GM12878 (cell line): ENCODE data around the gene TPI1. TPM values are rescaled to one million over a fixed set of nuclear protein-coding genes. Genes with fewer than 3 reads are reported as not detected.

ENCODE experiments used
- ATAC-seq: fragments of 200-7000 bp; cut with Tn5 transposase; 3 replicates; pipeline ENCODE4 v1.9.1; 2020; ENCODE audit warnings: mild to moderate bottlenecking, moderate library complexity
- BruUV-seq: library from RNA; stranded (reverse); fragments of 400-500 nt; replicated peaks from 2 replicates; lab custom pipeline; 2021; lab: Mats Ljungman, UMichigan
- CTCF ChIA-PET: fragments of 300-600 bp; sonication (Branson Sonifier 250); formaldehyde crosslinking; extraction: SDS; loops from one replicate; lab custom pipeline; 2021; ENCODE audit warnings: inconsistent platforms; lab: Yijun Ruan, JAX
- POLR2A ChIA-PET: fragments of 350-600 bp; formaldehyde crosslinking; extraction: SDS; loops from one replicate; lab custom pipeline; 2021; ENCODE audit warnings: inconsistent platforms; lab: Charles Lee
- RAD21 ChIA-PET: fragments of 300-600 bp; sonication (Branson Sonifier 250); formaldehyde crosslinking; loops from one replicate; lab custom pipeline; 2023; ENCODE audit warnings: antibody characterized with exemption; ENCODE audit not compliant: unreplicated experiment; lab: Charles Lee
- SMC1A ChIA-PET: fragments of 300-600 bp; sonication (Branson Sonifier 250); formaldehyde crosslinking; loops from one replicate; lab custom pipeline; 2023; ENCODE audit not compliant: unreplicated experiment, uncharacterized antibody; lab: Charles Lee
- DNase-seq: peaks from one replicate; pipeline ENCODE4 v3.0.0-alpha.2; 2011; ENCODE audit warnings: low read depth, low spot score
- FAIRE-seq: peaks from 3 replicates; lab custom pipeline; 2011; peaks lifted over from hg19 to GRCh38; lab: Jason Lieb, UNC
- H2AFZ ChIP-seq: 2 replicates; pipeline ENCODE4 v1.6.0; 2011; ENCODE audit warnings: low read depth, low read length, control low read depth; ENCODE audit not compliant: control insufficient read depth
- H3K27ac ChIP-seq: 2 replicates; pipeline ENCODE4 v1.5.1; 2011; ENCODE audit warnings: control low read depth; ENCODE audit not compliant: control insufficient read depth, insufficient read depth
- H3K27me3 ChIP-seq, 2 experiments: replicated peaks in 1 of 2; 2 replicates each; pipeline versions ENCODE4 v1.6.0 to v1.6.1; 2011; ENCODE audit warnings: low read length in 1 of 2; ENCODE audit not compliant: control insufficient read depth in 2 of 2, insufficient read depth in 2 of 2
- H3K36me3 ChIP-seq, 2 experiments: 2 replicates each; pipeline ENCODE4 v1.5.1; 2011; ENCODE audit warnings: low read length in 1 of 2; ENCODE audit not compliant: control insufficient read depth in 2 of 2, insufficient read depth in 2 of 2
- H3K4me1 ChIP-seq: 2 replicates; pipeline ENCODE4 v1.6.1; 2011; ENCODE audit warnings: mild to moderate bottlenecking, low read length, moderate library complexity, mixed read lengths; ENCODE audit not compliant: control insufficient read depth, insufficient read depth
- H3K4me2 ChIP-seq: 2 replicates; pipeline ENCODE4 v1.6.0; 2011; ENCODE audit warnings: control low read depth; ENCODE audit not compliant: control insufficient read depth, insufficient read depth
- H3K4me3 ChIP-seq: fragments of 200-600 bp; sonication (generic); 2 replicates; pipeline ENCODE4 v1.5.1; 2016
- H3K79me2 ChIP-seq: 2 replicates; pipeline ENCODE4 v1.6.0; 2011; ENCODE audit warnings: low read length; ENCODE audit not compliant: control insufficient read depth, insufficient read depth
- H3K9ac ChIP-seq: 2 replicates; pipeline ENCODE4 v1.8.0; 2011; ENCODE audit warnings: low read length, control low read depth, mixed read lengths; ENCODE audit not compliant: control insufficient read depth, insufficient read depth
- H3K9me3 ChIP-seq: replicated peaks from 3 replicates; pipeline ENCODE4 v1.5.1; 2011; ENCODE audit warnings: mild to moderate bottlenecking, low read length; ENCODE audit not compliant: control insufficient read depth, insufficient read depth
- H4K20me1 ChIP-seq: 2 replicates; pipeline ENCODE4 v1.6.0; 2011; ENCODE audit not compliant: control insufficient read depth, insufficient read depth
- ASH2L ChIP-seq: fragments of 300-600, 200-600 bp; sonication (generic); IDR thresholded peaks from 2 replicates; pipeline ENCODE4 v1.6.1; 2017; ENCODE audit warnings: low read depth, mild to moderate bottlenecking, borderline replicate concordance
- BCL11A ChIP-seq: IDR thresholded peaks from 2 replicates; pipeline ENCODE4 v1.6.1; 2011; ENCODE audit warnings: low read depth, low read length
- CBFB ChIP-seq: IDR thresholded peaks from 2 replicates; pipeline ENCODE4 v1.6.1; 2016; ENCODE audit warnings: antibody characterized with exemption, low read depth
- CUX1 ChIP-seq: IDR thresholded peaks from 2 replicates; pipeline ENCODE4 v1.6.1; 2012; ENCODE audit warnings: improper control_type of control experiment, low read depth, low read length; ENCODE audit not compliant: insufficient replicate concordance
- DPF2 ChIP-seq: fragments of 450-650 bp; IDR thresholded peaks from 2 replicates; pipeline ENCODE4 v1.6.1; 2017; ENCODE audit warnings: mild to moderate bottlenecking
- ELK1 ChIP-seq: IDR thresholded peaks from 2 replicates; pipeline ENCODE4 v1.6.1; 2012; ENCODE audit warnings: low read depth, low read length, improper control_type of control experiment
- KAT2A ChIP-seq: conservative IDR thresholded peaks from 2 replicates; pipeline ENCODE4 v1.6.1; 2011; ENCODE audit warnings: low read depth, low read length; ENCODE audit not compliant: control insufficient read depth
- NR2C2 ChIP-seq: IDR thresholded peaks from 2 replicates; pipeline ENCODE4 v1.6.1; 2011; ENCODE audit warnings: borderline replicate concordance, low read depth; ENCODE audit not compliant: control insufficient read depth, insufficient read length
- PAX5 ChIP-seq: IDR thresholded peaks from 2 replicates; pipeline ENCODE4 v1.6.1; 2011; ENCODE audit warnings: low read depth, low read length, borderline replicate concordance
- PAX8 ChIP-seq: fragments of 450-650 bp; IDR thresholded peaks from 2 replicates; pipeline ENCODE4 v1.6.1; 2017; ENCODE audit warnings: mild to moderate bottlenecking, moderate library complexity
- POLR2AphosphoS5 ChIP-seq: IDR thresholded peaks from 2 replicates; pipeline ENCODE4 v1.6.1; 2011; ENCODE audit warnings: mild to moderate bottlenecking, low read length, inconsistent platforms
- RB1 ChIP-seq: fragments of 450-650 bp; formaldehyde crosslinking; IDR thresholded peaks from 2 replicates; pipeline ENCODE4 v1.6.1; 2017; ENCODE audit warnings: mild to moderate bottlenecking, borderline replicate concordance
- RBBP5 ChIP-seq: fragments of 200-600 bp; sonication (generic); conservative IDR thresholded peaks from 2 replicates; pipeline ENCODE4 v1.6.1; 2016
- RCOR1 ChIP-seq: conservative IDR thresholded peaks from 2 replicates; pipeline ENCODE4 v1.6.1; 2012; ENCODE audit warnings: low read depth, low read length, improper control_type of control experiment
- RELB ChIP-seq: fragments of 450-650 bp; IDR thresholded peaks from 2 replicates; pipeline ENCODE4 v1.6.1; 2017; ENCODE audit warnings: low read depth, mild to moderate bottlenecking, moderate library complexity
- STAT3 ChIP-seq: IDR thresholded peaks from 2 replicates; pipeline ENCODE4 v1.6.1; 2011; ENCODE audit warnings: low read depth, low read length, improper control_type of control experiment
- TCF12 ChIP-seq: IDR thresholded peaks from 2 replicates; pipeline ENCODE4 v1.6.1; 2011; ENCODE audit warnings: low read depth, mild to moderate bottlenecking, low read length
- YBX1 ChIP-seq: fragments of 450-650 bp; IDR thresholded peaks from 2 replicates; pipeline ENCODE4 v1.6.1; 2016; ENCODE audit warnings: antibody characterized with exemption
- ZNF207 ChIP-seq: fragments of 450-650 bp; IDR thresholded peaks from 2 replicates; pipeline ENCODE4 v1.6.1; 2014; ENCODE audit warnings: antibody characterized with exemption, mild to moderate bottlenecking, borderline replicate concordance
- WGBS: methylation state at CpG from one replicate; pipeline ENCODE4 v1.1.6; 2016; ENCODE audit warnings: low lambda C conversion rate; ENCODE audit not compliant: insufficient replicate concordance, insufficient coverage; ENCODE audit errors: missing lambda C conversion rate; 5-methylcytosine and 5-hydroxymethylcytosine counted together
- in situ Hi-C: fragments of 300-500 bp; cut with MboI; formaldehyde crosslinking; loops from 9 replicates; pipeline ENCODE4 v1.14.3; 2018; ENCODE audit warnings: mixed read lengths
- intact Hi-C: fragments of 100-400 bp; cut with micrococcal nuclease; formaldehyde crosslinking; loops from one replicate; pipeline ENCODE4 v1.14.2; 2022; ENCODE audit not compliant: unreplicated experiment
- polyA plus RNA-seq, 11 experiments: library from polyadenylated mRNA; depleted of rRNA in 4 of 11; unstranded in 6 of 11; stranded (reverse) in 5 of 11; fragments of >200 nt; fragmentation: Nextera tagmentation in 4 of 11; fragmentation: Illumina TruSeq in 1 of 11; extraction: Ambion mirVana in 4 of 11; extraction: Trizol in 1 of 11; gene quantifications; 1 replicate in 1 of 11; 2 replicates in 10 of 11; pipeline versions ENCODE4 v1.2.1 to v1.2.3, GENCODE V29; 2011 to 2016; ENCODE audit warnings: inconsistent platforms in 2 of 11, missing spikeins in 2 of 11, low read depth in 1 of 11
- total RNA-seq, 4 experiments: library from RNA; depleted of rRNA in 3 of 4; stranded (reverse); fragments of >200 nt in 3 of 4; fragmentation: Illumina TruSeq in 1 of 4; extraction: Trizol in 1 of 4; gene quantifications; 2 replicates each; pipeline versions ENCODE4 v1.2.1 to v1.2.3, GENCODE V29; 2013 to 2021

The TPI1 gene
- total and polyA plus RNA-seq, 10 of the 15 experiments (the other 5 are each of a cell fraction or from before 2014, with no cell fraction given) = 916 to 7,349 (median 1,677) TPM

- 89% methylated on average over 2 of the region's 2 CpGs for WGBS
- no peaks in the 10 kb centered on the region for H4K20me1 ChIP-seq
- H3K27me3 ChIP-seq = no peaks in the 10 kb centered on the region
- H3K9ac ChIP-seq = no peak overlapping the region
- H2AFZ ChIP-seq = no peak overlapping the region
- H3K4me2 ChIP-seq = no peak overlapping the region
- intact Hi-C loops (no loop called here), in situ Hi-C loops (no loop called here)
- H3K4me1 ChIP-seq = peaks cover 19% of the 10 kb centered on the region
- ATAC-seq (no peak), DNase-seq (no peak), FAIRE-seq (no peak)
- peaks cover 0 to 11% of the 10 kb centered on the region in 2 experiments; a peak in 3 of 4 replicates for H3K36me3 ChIP-seq
- H3K4me3 ChIP-seq = no peak overlapping the region
- H3K9me3 ChIP-seq = no peaks in the 10 kb centered on the region
- no peak overlapping the region for H3K27ac ChIP-seq
- peaks cover 23% of the 10 kb centered on the region for H3K79me2 ChIP-seq
- ChIA-PET CTCF (interaction anchor here (2.1 to 9.9 kb wide), 3 partner anchors 14 to 21 kb away, joined by 5 to 173 read pairs (median 72); partner anchors contain the start of genes SPSB2 and TPI1), SMC1A (interaction anchor here (1.3 kb wide), 1 partner anchor 94 kb away, joined by 3 read pairs; no protein-coding TSS in a partner anchor), POLR2A (interaction anchor here (1.8 kb wide), 1 partner anchor 11 kb away, joined by 4 read pairs; no protein-coding TSS in a partner anchor), RAD21 (interaction anchor here (1.2 kb wide), 1 partner anchor 22 kb away, joined by 3 read pairs; no protein-coding TSS in a partner anchor)
- no TSS peak for BruUV-seq
- TF ChIP-seq RBBP5 (no peak), KAT2A (no peak), ELK1 (no peak), ZNF207 (no peak), PAX5 (no peak), PAX8 (no peak), BCL11A (no peak), CUX1 (no peak), ASH2L (no peak), STAT3 (no peak), YBX1 (no peak), DPF2 (no peak), RELB (no peak), RB1 (no peak), CBFB (no peak), POLR2AphosphoS5 (no peak), TCF12 (no peak), RCOR1 (no peak), NR2C2 (no peak)
Measured at GRCh38 chr12:6847676-6848075, 19.7 kb upstream of the TPI1 start.
